ENCODE measurements around the gene SCYGR6. TPM values are rescaled to one million over a fixed set of nuclear protein-coding genes. Genes with fewer than 3 reads are reported as not detected.
A peak's percentile ranks its signal among the peaks of the same experiment; 100 is the strongest.

SCYGR6 gene
- total and polyA plus RNA-seq, 2 donors (not counting 1 experiment from before 2014, with no cell fraction given) = not detected

- no peaks in the 10 kb centered on the region for H3K27me3 ChIP-seq (replicated peaks in 1 of 4; ENCODE audit: control extremely low read depth in 1 of 4, control insufficient read depth in 3 of 4, insufficient read depth in 4 of 4, low read length in 3 of 4)
- no peaks in the 10 kb centered on the region for H3K36me3 ChIP-seq (replicated peaks in 1 of 2; ENCODE audit: control extremely low read depth in 1 of 2, control insufficient read depth in 1 of 2, extremely low read depth in 1 of 2, insufficient read depth in 2 of 2, low read length in 1 of 2)
- Mint-ChIP-seq H3K4me1 (no peaks in the 10 kb centered on the region), H3K4me3 (no peak overlapping the region), H3K27me3 (peaks cover 3% of the 10 kb centered on the region), H3K9me3 (ENCODE audit: insufficient read depth) (no peaks in the 10 kb centered on the region), H3K27ac (no peak overlapping the region)
- TF ChIP-seq CTCF (IDR thresholded peaks at IDR 0.05) (no peak), EZH2 (IDR thresholded peaks at IDR 0.05; ENCODE audit: borderline replicate concordance, insufficient read depth, low read depth, low read length, poor library complexity, severe bottlenecking) (no peak)
- intact Hi-C loops (cut with micrococcal nuclease) = loop anchor here (1.0 to 2.0 kb wide), 4 partner anchors 293 to 528 kb away; partner anchors contain the start of gene AGFG1
- ATAC-seq (ENCODE audit: low read depth) = no peak
- no peak overlapping the region for H3K27ac ChIP-seq (ENCODE audit: low read length in 2 of 2)
- no peaks in the 10 kb centered on the region for H3K4me1 ChIP-seq (ENCODE audit: control insufficient read depth in 2 of 2, insufficient read depth in 2 of 2, low read length in 2 of 2)
- H2AFZ ChIP-seq (ENCODE audit: insufficient read depth, low read depth, low read length, poor library complexity, severe bottlenecking) = peak overlapping the region; percentile 32
- no peaks in the 10 kb centered on the region for H3K9me3 ChIP-seq (ENCODE audit: control extremely low read depth in 1 of 3, control insufficient read depth in 2 of 3, insufficient read depth in 1 of 3, low read length in 2 of 3)
- POLR2A ChIA-PET = interaction anchor here (0.6 kb wide), 1 partner anchor 283 kb away, joined by 7 read pairs; no protein-coding TSS in a partner anchor
- H3K9ac ChIP-seq (ENCODE audit: low read length) = no peak overlapping the region
- H4K20me1 ChIP-seq (ENCODE audit: control insufficient read depth, insufficient read depth, low read length, poor library complexity, severe bottlenecking) = no peaks in the 10 kb centered on the region
- H3K4me3 ChIP-seq (ENCODE audit: control extremely low read depth in 1 of 5, extremely low read depth in 1 of 5, insufficient read depth in 1 of 5, low read depth in 2 of 5, low read length in 4 of 5) = no peak overlapping the region
- 86% methylated on average over 2 of the region's 4 CpGs for WGBS (ENCODE audit: insufficient coverage)
- no peak overlapping the region for H3K4me2 ChIP-seq (replicated peaks; ENCODE audit: low read depth, low read length, poor library complexity, severe bottlenecking)
- DNase-seq = no peak
- H3K79me2 ChIP-seq (ENCODE audit: control insufficient read depth, insufficient read depth, low read length) = no peaks in the 10 kb centered on the region
- CTCF ChIA-PET = interaction anchor here (0.5 to 3.7 kb wide), 36 partner anchors 8 to 745 kb away, joined by 3 to 55 read pairs (median 4); partner anchors contain the start of gene AGFG1
Observed at GRCh38 chr2:227765788-227766372, 41.3 kb upstream of the SCYGR6 start.

- Histone ChIP-seq H3K27me3 (replicated peaks in 1 of 4; ENCODE audit: control extremely low read depth in 1 of 4, control insufficient read depth in 3 of 4, insufficient read depth in 4 of 4, low read length in 3 of 4) (no peaks in the 10 kb centered on the region), H4K20me1 (ENCODE audit: control insufficient read depth, insufficient read depth, low read length, poor library complexity, severe bottlenecking) (no peaks in the 10 kb centered on the region), H3K4me3 (ENCODE audit: control extremely low read depth in 1 of 5, extremely low read depth in 1 of 5, insufficient read depth in 1 of 5, low read depth in 2 of 5, low read length in 4 of 5) (no peak overlapping the region), H3K9ac (ENCODE audit: low read length) (no peak overlapping the region), H3K4me2 (replicated peaks; ENCODE audit: low read depth, low read length, poor library complexity, severe bottlenecking) (no peak overlapping the region), H3K27ac (ENCODE audit: low read length in 2 of 2) (no peak overlapping the region), H2AFZ (ENCODE audit: insufficient read depth, low read depth, low read length, poor library complexity, severe bottlenecking) (no peak overlapping the region), H3K79me2 (ENCODE audit: control insufficient read depth, insufficient read depth, low read length) (no peaks in the 10 kb centered on the region), H3K9me3 (ENCODE audit: control extremely low read depth in 1 of 3, control insufficient read depth in 2 of 3, insufficient read depth in 1 of 3, low read length in 2 of 3) (no peaks in the 10 kb centered on the region), H3K36me3 (replicated peaks in 1 of 2; ENCODE audit: control extremely low read depth in 1 of 2, control insufficient read depth in 1 of 2, extremely low read depth in 1 of 2, insufficient read depth in 2 of 2, low read length in 1 of 2) (no peaks in the 10 kb centered on the region), H3K4me1 (ENCODE audit: control insufficient read depth in 2 of 2, insufficient read depth in 2 of 2, low read length in 2 of 2) (no peaks in the 10 kb centered on the region)
- TF ChIP-seq EZH2 (IDR thresholded peaks at IDR 0.05; ENCODE audit: borderline replicate concordance, insufficient read depth, low read depth, low read length, poor library complexity, severe bottlenecking) = no peak
- no peak for TF ChIP-seq CTCF (IDR thresholded peaks at IDR 0.05)
- intact Hi-C loops (cut with micrococcal nuclease) = no loop called here
- ChIA-PET CTCF (no interaction called here), POLR2A (interaction anchor here (0.6 kb wide), 1 partner anchor 18 kb away, joined by 4 read pairs; no protein-coding TSS in a partner anchor)
- no CpG with 5 or more reads among the region's 6 CpGs for WGBS (ENCODE audit: insufficient coverage)
- DNase-seq (no peak), ATAC-seq (ENCODE audit: low read depth) (no peak)
- Mint-ChIP-seq H3K9me3 (ENCODE audit: insufficient read depth) (no peaks in the 10 kb centered on the region), H3K27me3 (peaks cover 9% of the 10 kb centered on the region), H3K4me3 (no peak overlapping the region), H3K27ac (no peak overlapping the region), H3K4me1 (no peaks in the 10 kb centered on the region)
Observed at GRCh38 chr2:227761740-227762476, 37.4 kb upstream of the SCYGR6 start.
